ENCODE data around the gene ZNF718.
A peak's percentile ranks its signal among the peaks of the same experiment; 100 is the strongest.
"Not testable (repeated sequence)": the region's sequence is repeated elsewhere in the genome, so short reads cannot be mapped to it uniquely, and the experiment has no call there.

The ZNF718 gene

GRCh38 chr4:124275-125081 is at the start of gene ZNF718:
TSS of gene ZNF718 (plus strand) at chr4:124501. CDS start at chr4:124671, 170 bp downstream.
- peak; percentile 73 to 87 for DNase-seq (ENCODE audit: low read depth in 2 of 2)

DNA sequence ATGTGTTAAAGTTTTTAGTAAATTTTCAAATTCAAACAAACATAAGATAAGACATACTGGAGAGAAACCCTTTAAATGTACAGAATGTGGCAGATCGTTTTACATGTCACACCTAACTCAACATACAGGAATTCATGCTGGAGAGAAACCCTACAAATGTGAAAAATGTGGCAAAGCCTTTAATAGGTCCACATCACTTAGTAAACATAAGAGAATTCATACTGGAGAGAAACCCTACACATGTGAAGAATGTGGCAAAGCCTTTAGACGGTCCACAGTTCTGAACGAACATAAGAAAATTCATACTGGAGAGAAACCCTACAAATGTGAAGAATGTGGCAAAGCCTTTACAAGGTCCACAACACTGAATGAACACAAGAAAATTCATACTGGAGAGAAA is 38.4 kb upstream of the ZNF718 start:
- DNase-seq (ENCODE audit: low read depth in 2 of 2), result no peak

GRCh38 chr4:86559-87324 is 37.6 kb upstream of the ZNF718 start:
- not testable (repeated sequence) for DNase-seq (ENCODE audit: low read depth in 2 of 2)

GRCh38 chr4:98386-98785 is 25.9 kb upstream of the ZNF718 start:
- no peak for DNase-seq (ENCODE audit: low read depth in 2 of 2)

DNA sequence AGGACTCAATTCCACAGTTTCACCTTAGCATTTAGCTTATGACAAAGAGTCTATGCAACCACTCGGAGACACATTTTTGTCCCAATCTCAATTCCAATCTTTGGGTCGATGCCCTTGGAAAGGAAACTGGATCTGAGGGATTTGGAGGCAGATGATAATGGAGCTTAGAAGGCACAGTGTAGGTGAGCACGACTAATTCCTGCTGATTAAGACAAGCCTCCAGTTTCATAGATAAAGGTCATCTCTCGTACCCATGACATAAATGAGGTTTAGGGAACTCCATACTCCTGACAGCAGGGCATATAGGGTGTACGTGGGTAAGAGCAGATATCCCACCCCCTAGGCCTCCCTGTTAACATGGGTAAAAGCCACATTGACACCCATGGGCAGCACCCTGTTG is 24.4 kb upstream of the ZNF718 start:
- no peak for DNase-seq (ENCODE audit: low read depth in 2 of 2)

DNA sequence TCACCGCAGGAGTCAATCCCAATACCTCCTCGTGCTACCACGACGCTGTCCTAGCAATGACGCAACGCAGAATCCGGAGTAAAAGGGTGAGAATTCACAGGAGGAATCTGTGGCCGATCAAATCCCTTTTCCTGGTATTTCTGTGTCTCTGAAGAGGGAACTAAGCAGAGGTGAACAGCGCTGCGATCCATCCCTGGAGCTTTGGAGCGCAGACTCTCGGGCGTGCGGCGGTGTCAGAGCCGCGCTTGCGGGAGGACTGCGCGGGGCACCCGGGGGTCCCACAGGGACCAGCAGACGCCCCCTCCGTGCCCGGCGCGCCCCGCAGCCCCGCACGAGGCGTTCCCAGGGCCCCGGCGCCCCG is 17.2 kb upstream of the ZNF718 start:
- no peak for DNase-seq (ENCODE audit: low read depth in 2 of 2)

DNA sequence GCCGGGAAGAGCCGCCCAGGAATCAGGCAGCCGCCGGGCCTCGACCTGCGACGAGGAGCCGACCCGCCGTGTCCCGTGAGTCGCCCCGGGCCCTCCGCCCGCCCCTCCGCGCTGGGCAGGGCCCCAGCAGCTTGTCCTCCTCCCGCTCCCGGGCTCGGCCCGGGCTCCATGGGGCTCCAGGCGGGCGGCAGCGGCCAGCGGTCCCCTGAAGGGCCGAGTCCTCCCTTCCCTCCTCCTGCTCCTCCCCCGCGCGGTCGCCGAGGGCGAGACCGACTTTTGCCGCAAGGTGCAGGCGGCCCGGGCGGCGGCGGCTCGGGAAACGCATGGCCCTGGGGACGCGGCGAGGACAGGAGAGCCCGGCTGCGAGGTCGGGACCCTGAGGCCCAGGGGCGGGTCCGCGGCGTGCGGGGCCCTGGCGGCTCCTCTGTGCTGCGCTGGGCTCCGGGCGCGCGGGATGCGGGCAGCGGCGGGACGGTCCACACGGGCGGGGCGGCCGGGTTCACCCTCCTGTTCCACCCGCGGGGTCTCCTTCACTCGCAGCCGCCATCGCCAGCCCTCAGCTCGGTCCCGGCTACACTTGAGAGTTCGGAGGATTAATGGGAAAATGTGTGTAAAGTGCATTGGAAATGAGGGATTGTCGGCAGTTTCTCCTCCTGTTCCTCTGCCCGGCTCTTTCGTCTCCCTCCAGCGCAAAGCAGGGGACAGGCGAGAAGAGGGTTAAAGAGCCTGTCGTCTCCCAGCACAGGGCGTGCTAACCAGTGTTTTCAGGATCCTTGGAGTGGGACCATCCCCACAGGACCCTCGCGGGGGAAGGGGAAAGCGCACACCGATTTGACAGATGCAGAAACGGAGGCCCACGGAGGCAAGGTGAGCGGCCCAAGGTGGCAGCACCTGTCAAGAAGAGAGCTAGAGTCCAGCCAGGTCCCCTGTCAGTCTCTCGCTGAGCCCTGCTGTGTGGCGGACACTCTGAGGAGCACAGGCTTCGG is 16.6 kb upstream of the ZNF718 start:
- no peak for DNase-seq (ENCODE audit: low read depth in 2 of 2)

DNA sequence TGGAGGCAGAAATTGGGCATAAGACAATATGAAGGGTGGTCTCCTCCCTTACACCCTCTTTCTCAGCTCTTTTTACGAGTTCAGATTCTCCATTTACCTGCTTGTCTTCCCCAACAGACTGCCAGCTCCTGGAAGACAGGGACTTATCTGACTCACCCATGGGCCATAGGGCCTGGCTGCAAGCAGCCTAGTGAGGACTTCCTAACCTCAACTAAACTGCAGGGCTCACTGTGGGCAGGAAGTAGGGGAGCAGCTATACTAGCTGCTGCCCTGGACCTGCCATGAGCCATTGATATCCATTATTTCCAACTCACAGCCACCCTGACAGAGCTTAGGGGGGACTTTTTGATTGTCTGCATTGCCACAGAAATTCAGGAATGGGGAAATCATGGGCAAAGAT is 11.5 kb upstream of the ZNF718 start:
- no peak for DNase-seq (ENCODE audit: low read depth in 2 of 2)

DNA sequence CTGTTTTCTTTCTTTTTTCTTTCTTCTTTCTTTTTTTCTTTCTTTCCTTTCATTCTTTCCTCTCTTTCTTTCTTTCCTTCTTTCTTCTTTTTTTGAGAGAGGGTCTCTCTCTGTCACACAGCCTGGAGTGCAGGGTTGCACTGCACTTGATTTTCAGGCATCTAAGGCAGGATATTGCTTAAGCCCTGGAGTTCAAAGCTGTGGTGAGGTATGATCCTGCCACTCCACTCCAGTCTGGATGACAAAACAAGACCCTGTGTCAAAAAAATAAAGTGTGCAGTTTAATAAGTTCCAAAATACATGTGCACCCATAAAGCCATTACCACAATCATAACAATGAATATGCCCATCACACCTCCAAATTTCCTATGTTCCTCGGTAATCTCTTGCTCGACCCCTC is 10.6 kb upstream of the ZNF718 start:
- no peak for DNase-seq (ENCODE audit: low read depth in 2 of 2)

- DNase-seq (ENCODE audit: low read depth in 2 of 2), result no peak
Observed at GRCh38 chr4:114149-114548, 10.2 kb upstream of the ZNF718 start.

- DNase-seq (ENCODE audit: low read depth in 2 of 2), result no peak
Observed at GRCh38 chr4:116499-116898, 7.8 kb upstream of the ZNF718 start.

- no peak for DNase-seq (ENCODE audit: low read depth in 2 of 2)
Observed at GRCh38 chr4:120616-121015, 3.7 kb upstream of the ZNF718 start.

- peak in 1 of 2 donors; percentile 13 for DNase-seq (ENCODE audit: low read depth in 2 of 2)
Observed at GRCh38 chr4:121408-122084, 2.8 kb upstream of the ZNF718 start.

GRCh38 chr4:123922-124274 is 403 bp upstream of the ZNF718 start:
- not testable (repeated sequence) for DNase-seq (ENCODE audit: low read depth in 2 of 2)

GRCh38 chr4:125091-125771 is 930 bp downstream of the ZNF718 start:
- DNase-seq (ENCODE audit: low read depth in 2 of 2), result no peak

GRCh38 chr4:125833-126232 is 1.5 kb downstream of the ZNF718 start:
- DNase-seq (ENCODE audit: low read depth in 2 of 2), result no peak

DNA sequence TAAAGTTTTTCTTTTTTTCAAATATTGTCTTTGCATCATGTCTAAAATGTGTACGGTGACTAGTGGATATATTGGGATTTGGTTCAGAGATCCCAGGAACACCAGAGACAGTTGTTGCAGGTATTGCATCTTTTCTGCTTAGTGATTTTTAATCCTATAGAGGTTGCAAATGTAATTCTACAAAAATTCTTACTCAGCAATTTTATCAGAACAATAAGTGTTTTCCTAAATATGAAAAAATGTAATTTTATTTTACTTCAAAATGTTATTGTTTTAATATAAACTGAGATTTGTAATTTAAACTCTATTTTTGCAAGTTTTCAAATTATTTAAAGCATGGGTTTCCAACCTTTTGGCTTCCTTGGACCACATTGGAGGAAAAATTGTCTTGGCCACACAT is 8.2 kb downstream of the ZNF718 start:
- DNase-seq (ENCODE audit: low read depth in 2 of 2), result no peak

GRCh38 chr4:138935-139334 is 14.6 kb downstream of the ZNF718 start:
- no peak for DNase-seq (ENCODE audit: low read depth in 2 of 2)

GRCh38 chr4:139691-140090 is 15.4 kb downstream of the ZNF718 start:
- DNase-seq (ENCODE audit: low read depth in 2 of 2), result no peak

DNA sequence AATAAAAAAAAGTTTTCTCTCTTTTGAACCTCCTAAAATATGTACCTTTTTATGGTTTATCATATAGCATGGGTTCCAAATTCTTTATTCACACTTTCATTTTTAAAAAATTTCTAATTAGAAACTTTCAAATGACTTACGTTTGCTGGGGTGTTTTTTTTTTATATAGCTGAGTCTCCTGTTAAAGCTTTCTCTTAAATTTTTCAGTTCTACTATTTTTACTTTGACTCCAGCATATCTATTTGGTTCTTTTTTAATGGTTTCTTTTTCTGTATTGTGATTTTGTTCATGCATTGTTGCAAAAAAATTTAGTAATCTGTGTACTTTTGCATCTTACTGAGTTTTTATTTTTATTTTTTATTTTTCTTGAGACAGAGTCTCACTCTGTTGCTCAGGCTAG is 22.3 kb downstream of the ZNF718 start:
- no peak for DNase-seq (ENCODE audit: low read depth in 2 of 2)

DNA sequence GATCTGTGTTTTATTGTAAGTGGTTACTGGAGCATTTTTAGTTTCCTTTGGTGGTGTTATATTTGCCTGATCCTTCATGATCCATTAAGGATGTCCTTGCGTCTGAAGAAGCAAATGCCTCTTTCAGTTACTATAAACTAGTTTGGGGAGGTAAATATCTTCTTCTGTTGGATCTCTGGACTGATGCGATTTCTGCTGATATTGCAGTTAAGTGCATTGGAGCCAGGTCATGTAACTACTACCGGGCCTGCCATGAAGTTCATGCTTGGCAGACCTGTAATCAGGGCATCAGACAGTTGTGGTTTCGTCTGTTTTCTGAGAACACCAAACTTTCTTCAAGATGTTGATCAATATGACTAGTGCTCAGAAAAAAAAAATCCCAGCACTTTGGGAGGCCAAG is 22.9 kb downstream of the ZNF718 start:
- no peak for DNase-seq (ENCODE audit: low read depth in 2 of 2)
